Mucosa of stomach (tissue), 1 donor: ENCODE data around the gene LYPD4.

Experiments
- H3K27me3 ChIP-seq: one replicate; pipeline ENCODE4 v1.7.0; 2013; ENCODE audit warnings: mild to moderate bottlenecking, low read length; ENCODE audit not compliant: control insufficient read depth, insufficient read depth
- H3K36me3 ChIP-seq: one replicate; pipeline ENCODE4 v1.7.0; 2013; ENCODE audit warnings: low read length; ENCODE audit not compliant: control insufficient read depth, insufficient read depth
- H3K4me1 ChIP-seq: one replicate; pipeline ENCODE4 v1.7.0; 2013; ENCODE audit warnings: mild to moderate bottlenecking, low read length; ENCODE audit not compliant: control insufficient read depth, insufficient read depth
- H3K4me3 ChIP-seq: one replicate; pipeline ENCODE4 v1.7.0; 2013; ENCODE audit warnings: low read length
- H3K9ac ChIP-seq: one replicate; pipeline ENCODE4 v1.7.0; 2013; ENCODE audit warnings: mild to moderate bottlenecking, low read length, moderate library complexity
- H3K9me3 ChIP-seq: one replicate; pipeline ENCODE4 v1.7.0; 2013; ENCODE audit warnings: mild to moderate bottlenecking, low read length, moderate library complexity; ENCODE audit not compliant: control insufficient read depth
- donor health status: Pancreatic carcinoma.

LYPD4 gene

DNA sequence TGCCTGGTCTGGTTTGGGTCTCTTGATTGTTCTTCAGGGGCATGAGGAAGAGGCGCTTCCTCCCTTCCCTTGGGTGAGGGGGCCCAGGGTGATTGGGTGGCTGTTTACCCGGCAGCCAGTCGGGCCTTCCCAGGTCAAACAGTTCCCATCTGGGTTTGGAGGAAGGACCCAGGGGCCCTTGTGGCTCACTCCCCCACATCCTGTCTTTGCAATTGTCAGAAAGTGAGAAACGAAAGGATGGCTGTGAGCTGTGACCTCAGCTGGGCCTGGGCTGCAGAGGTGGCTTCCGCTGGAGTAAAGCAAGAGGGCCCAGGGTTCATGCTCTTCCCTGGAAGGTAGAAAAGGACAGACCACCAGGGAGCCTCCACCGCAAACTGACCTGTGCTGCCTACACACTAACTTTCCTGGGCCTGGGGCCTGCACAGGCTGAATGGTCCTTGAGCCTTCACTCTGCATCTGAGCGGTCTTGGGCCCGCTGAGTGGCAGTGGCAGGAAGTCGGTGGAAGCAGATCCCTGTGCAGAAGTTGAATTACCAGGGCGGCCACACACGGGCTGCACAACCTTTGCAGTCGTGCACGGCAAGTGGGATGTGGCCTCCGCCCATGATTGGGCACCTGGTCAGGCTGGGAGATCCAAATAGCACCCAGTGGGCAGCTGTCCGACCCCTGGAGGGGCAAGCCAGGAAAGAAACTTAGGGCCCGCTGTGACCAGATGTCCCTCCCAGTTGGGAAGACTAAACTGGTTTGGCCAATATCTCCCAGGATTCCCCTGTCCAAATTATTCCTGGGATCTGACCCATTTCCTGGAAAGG is 27.3 kb upstream of the LYPD4 start:
- H3K9me3 ChIP-seq: no peaks in the 10 kb centered on the region
- peak overlapping the region; percentile 34 for H3K9ac ChIP-seq
- H3K4me1 ChIP-seq: peaks cover 39% of the 10 kb centered on the region
- no peak overlapping the region for H3K4me3 ChIP-seq
- peaks cover 8% of the 10 kb centered on the region for H3K36me3 ChIP-seq
- no peaks in the 10 kb centered on the region for H3K27me3 ChIP-seq

DNA sequence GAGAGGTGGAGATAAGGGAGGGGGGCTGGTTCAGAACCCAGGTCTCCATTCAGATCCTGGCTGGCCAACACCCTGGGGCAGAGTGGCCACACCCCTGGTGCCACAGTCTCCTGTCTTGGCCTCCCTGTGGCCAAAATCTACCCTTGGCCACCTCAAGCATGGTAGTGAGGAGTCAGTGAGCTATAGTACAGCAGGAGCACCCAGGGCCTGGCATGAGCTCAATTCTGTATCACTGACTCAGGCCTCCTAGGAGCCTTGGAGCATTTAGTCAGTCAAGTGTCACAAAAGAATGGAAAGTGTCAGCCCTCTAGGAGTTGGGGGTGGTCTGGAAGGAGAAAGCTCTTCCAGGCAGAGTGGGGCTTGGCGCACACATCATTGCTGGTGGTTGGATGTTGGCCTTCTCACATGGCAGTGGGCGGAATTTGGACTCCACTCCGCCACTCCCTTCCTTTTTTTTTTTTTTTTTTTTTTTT is 26.0 kb upstream of the LYPD4 start:
- H3K9ac ChIP-seq: no peak overlapping the region
- peaks cover 8% of the 10 kb centered on the region for H3K36me3 ChIP-seq
- H3K4me1 ChIP-seq: peaks cover 39% of the 10 kb centered on the region
- H3K4me3 ChIP-seq: no peak overlapping the region
- no peaks in the 10 kb centered on the region for H3K9me3 ChIP-seq
- no peaks in the 10 kb centered on the region for H3K27me3 ChIP-seq

DNA sequence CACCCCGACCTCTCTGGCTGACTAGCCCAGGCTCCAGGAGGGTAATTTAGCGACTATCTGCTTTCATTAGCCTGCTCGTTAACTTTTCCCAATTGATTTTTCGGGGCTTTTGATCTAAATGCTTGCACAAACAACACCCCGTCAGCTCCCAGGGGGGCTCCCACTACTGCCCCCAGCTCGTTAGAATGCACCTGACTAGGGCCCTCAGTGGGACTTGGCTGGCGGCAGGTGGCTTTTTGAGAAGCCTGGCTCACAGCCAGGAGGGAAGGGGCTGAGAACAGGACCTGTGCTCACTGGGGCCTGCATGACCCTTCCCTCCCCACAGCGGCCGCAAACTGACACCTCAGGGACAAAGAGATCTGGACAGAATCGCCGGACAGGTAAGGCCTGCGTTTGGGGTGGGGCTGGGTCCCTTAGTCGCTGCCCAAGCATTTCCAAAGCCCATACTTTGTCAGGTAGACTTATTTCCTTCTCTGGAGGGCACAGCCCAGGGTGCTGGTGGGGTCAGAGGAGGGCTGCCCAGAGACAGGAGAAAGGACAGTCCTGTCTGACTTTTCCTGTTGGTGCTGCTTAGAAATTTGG is 25.0 kb upstream of the LYPD4 start:
- Histone ChIP-seq H3K4me3 (no peak overlapping the region), H3K9me3 (no peaks in the 10 kb centered on the region), H3K4me1 (peaks cover 39% of the 10 kb centered on the region), H3K9ac (no peak overlapping the region), H3K27me3 (no peaks in the 10 kb centered on the region), H3K36me3 (peaks cover 10% of the 10 kb centered on the region)

DNA sequence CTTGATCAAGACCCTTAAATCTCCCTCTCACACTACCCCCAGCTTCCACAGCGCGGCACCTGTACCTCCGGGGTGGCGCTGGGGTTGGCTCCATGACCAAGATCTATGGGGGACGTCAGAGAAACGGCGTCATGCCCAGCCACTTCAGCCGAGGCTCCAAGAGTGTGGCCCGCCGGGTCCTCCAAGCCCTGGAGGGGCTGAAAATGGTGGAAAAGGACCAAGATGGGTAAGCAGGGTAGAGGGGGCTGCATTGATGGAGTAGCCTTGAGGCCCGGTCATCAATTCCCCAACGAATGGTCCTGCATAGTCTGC is 24.5 kb upstream of the LYPD4 start:
- Histone ChIP-seq H3K9ac (no peak overlapping the region), H3K27me3 (no peaks in the 10 kb centered on the region), H3K9me3 (no peaks in the 10 kb centered on the region), H3K4me3 (no peak overlapping the region), H3K4me1 (peaks cover 39% of the 10 kb centered on the region), H3K36me3 (peaks cover 16% of the 10 kb centered on the region)

DNA sequence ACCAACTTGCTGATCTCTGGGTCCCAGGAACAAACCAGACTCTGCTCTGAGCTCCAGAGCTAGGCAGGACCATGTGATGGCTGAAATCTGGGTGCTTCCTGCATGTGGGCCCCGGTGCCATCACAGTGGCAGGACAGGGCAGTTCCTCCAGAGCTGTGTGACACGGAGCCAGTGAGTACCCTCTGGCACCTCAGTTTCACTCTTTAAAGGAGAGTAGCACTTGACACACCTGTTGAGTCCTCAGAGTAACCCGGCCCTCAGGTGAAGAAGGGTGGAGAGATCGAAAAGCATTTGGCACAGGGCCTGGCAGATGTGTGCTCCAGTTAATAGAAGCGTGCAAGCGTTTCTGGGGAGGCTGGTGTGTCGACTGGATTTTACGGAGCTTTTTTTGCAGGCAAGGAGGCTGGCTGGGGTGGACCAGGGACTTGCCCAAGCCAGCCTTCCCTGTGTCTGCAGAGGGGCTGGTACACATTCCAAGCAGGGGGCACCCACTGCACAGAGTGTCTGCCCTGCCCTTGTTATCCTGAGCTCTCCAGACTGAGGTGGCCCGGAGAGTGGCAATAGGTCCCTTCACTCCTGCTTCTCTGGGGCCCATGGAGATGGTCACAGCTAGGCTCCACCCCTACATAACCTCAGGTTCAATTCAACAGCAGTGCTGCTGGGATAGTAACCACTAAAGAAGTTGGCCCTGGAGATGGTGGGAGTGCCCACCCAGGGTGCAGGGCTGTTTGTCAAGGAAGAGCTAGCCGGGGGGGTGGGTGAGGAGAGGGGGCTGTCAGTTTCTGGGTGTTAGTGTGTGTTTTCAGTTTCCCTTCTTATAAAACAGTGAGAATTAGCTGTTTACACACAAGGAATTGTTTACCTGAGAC is 23.9 kb upstream of the LYPD4 start:
- Histone ChIP-seq H3K4me3 (no peak overlapping the region), H3K9ac (no peak overlapping the region), H3K9me3 (no peaks in the 10 kb centered on the region), H3K4me1 (peaks cover 40% of the 10 kb centered on the region), H3K27me3 (no peaks in the 10 kb centered on the region), H3K36me3 (peaks cover 17% of the 10 kb centered on the region)

DNA sequence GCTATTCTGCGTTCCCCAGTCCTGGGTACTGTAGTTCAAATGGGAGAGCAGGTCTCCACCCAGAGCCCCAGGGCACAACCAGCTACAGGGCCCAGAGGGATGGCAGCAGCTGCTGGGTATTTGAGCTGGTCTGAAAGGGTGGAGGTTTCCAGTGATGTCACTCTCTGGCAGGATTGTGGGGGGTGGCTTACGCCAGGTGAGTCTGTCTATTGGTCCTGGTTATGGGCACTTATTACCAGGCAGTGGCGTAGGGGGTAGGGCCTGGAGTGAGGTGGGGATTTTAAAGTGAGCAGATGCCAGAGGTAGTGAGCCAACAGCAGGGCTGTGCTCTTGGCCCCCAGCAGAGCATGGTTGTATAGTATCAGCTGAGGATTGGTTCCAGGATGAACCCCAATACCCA is 21.8 kb upstream of the LYPD4 start:
- Histone ChIP-seq H3K4me1 (peaks cover 50% of the 10 kb centered on the region), H3K36me3 (peaks cover 17% of the 10 kb centered on the region), H3K9ac (no peak overlapping the region), H3K4me3 (no peak overlapping the region), H3K9me3 (no peaks in the 10 kb centered on the region), H3K27me3 (no peaks in the 10 kb centered on the region)

DNA sequence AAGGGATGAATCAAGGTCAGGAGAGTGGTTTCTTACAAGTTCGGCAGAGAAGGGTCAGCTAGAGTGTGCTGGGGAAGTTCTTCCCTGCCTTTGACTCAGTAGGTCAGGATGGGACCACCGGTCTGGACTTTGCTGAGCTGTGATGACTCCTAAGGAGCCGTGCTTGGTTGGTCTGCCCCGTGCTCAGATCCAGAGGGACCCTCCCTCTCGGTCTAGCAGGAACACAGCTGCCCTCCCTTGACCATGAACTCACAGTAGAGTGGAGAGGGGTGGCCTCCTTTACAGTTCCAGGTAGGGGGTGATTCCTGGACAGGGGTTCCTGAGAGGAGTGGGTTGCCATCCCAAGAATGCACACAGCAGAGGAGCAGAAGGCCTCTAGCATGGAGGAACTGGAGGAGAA is 19.9 kb upstream of the LYPD4 start:
- no peaks in the 10 kb centered on the region for H3K9me3 ChIP-seq
- H3K9ac ChIP-seq: no peak overlapping the region
- H3K36me3 ChIP-seq: peaks cover 12% of the 10 kb centered on the region
- H3K4me3 ChIP-seq: no peak overlapping the region
- no peaks in the 10 kb centered on the region for H3K27me3 ChIP-seq
- peaks cover 49% of the 10 kb centered on the region for H3K4me1 ChIP-seq

DNA sequence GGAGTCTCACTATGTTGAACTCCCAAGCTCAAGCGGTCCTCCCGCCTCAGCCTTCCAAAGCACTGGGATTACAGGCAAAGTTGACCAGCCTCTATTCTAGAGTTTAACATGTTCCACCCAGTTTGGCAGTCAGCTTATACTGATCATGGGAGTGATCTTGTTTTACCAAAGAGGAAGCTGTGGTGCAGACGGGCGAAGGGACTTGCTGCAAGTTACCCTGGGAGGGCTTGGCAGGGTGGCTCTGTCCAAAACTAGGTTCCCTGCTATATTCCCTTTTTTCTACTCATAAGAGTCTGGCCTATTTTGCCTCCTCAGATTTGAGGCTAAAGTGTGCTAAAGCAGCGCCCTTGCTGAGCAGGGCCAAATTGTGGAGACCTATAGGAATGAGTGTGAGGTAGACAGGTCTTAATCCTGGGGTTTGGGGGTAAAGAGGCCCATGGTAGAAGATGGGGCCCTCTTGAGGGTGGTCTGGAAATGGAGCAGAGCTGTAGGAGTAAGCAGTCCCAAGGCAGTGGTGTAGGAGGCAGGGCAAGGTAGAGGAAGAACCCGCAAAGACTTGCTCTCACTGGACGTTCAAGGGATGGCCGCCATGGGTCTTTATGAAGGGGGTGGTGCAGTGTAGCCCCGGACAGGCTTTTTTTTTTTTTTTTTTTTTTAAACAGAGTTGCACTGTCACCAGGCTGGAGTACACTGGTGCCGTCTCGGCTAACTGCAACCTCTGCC is 18.9 kb upstream of the LYPD4 start:
- Histone ChIP-seq H3K4me1 (peaks cover 45% of the 10 kb centered on the region), H3K36me3 (peaks cover 9% of the 10 kb centered on the region), H3K27me3 (no peaks in the 10 kb centered on the region), H3K9ac (peak overlapping the region; percentile 28), H3K4me3 (no peak overlapping the region), H3K9me3 (no peaks in the 10 kb centered on the region)

DNA sequence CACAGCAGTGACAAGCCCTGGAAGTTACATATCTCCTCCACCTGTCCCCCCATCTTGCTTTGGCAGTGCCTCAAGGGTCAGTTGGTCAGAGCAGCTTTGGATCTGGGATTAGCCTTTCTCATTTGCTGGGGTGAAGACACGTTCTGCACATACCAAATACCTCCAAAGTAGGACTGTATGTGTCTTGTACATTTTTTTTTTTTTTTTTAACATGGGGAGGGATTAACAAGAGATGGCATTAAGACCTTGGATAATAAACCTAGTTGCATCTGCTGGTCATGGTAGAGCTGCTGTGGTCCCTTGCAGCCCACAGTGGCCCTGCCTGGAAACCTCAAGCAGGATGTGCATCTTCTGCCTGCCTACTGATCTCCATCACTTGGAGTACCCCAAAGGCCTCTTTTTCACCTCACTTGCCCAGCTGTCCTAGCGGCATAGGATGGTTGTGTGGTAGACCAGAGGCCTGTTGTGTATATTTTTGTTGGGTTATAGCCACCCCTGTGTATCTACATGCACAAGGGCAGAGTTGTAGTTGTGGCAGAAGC is 18.0 kb upstream of the LYPD4 start:
- H3K4me1 ChIP-seq: peaks cover 37% of the 10 kb centered on the region
- H3K9me3 ChIP-seq: no peaks in the 10 kb centered on the region
- no peak overlapping the region for H3K4me3 ChIP-seq
- peaks cover 9% of the 10 kb centered on the region for H3K36me3 ChIP-seq
- H3K9ac ChIP-seq: peak overlapping the region; percentile 94
- H3K27me3 ChIP-seq: no peaks in the 10 kb centered on the region

DNA sequence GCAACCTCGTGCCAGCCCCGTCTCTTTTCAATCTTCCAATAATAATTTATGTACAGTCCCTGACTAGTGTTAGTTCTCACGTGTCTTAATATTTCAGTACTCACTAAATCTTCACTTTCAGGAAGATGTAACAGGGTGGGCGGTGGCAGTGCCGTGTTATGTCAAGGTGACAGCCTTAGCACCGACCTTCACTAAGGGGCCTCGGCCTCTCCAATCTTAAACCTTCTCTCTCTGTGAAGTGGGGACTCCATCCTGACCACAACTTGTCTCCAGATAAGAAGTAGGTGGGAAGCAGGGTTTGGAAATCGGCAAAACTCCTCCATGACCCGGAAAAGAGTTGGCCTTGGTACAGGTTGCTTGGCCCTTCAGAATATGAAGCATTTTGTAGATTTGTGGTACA is 17.4 kb upstream of the LYPD4 start:
- Histone ChIP-seq H3K27me3 (no peaks in the 10 kb centered on the region), H3K4me3 (no peak overlapping the region), H3K9ac (peak overlapping the region; percentile 94), H3K9me3 (no peaks in the 10 kb centered on the region), H3K36me3 (peaks cover 9% of the 10 kb centered on the region), H3K4me1 (peaks cover 37% of the 10 kb centered on the region)

DNA sequence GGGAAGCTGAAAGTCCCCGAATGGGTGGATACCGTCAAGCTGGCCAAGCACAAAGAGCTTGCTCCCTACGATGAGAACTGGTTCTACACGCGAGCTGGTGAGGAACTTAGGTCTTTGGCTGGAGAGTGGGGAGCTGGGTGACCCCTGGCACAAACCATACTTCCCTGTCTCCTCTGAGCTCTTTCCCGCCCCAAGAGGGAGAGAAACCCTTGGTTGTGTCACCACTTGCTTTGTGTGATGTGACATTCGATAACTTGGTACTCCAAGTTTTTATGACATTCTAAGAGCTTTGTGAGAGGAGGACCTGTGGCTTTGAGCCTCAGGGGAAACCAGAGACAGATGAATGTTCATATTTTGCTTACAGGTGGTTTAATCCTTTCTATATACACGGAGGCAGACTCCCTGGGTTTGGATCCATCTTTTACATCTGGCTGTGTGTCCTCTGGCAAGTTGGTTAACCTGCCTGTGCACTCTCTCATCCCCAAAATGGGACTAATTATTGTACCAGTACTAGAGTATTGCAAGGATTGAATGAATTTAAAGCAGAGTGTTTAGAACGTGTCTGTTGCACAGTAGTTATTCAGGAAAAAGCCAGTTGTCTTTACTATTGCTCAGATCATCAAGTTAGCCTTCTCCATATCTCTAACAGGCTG is 16.8 kb upstream of the LYPD4 start:
- H3K36me3 ChIP-seq: peaks cover 9% of the 10 kb centered on the region
- H3K27me3 ChIP-seq: no peaks in the 10 kb centered on the region
- no peaks in the 10 kb centered on the region for H3K9me3 ChIP-seq
- H3K9ac ChIP-seq: peak overlapping the region; percentile 94
- H3K4me1 ChIP-seq: peaks cover 37% of the 10 kb centered on the region
- H3K4me3 ChIP-seq: peak overlapping the region; percentile 72
